GM19043 (cell line): ENCODE data around the gene NAPEPLD.
"Not testable (repeated sequence)": the region's sequence is repeated elsewhere in the genome, so short reads cannot be mapped to it uniquely, and the experiment has no call there.

Experiments
- ATAC-seq: cut with Tn5 transposase; IDR thresholded peaks from one replicate; pipeline ENCODE4 v1.9.1; 2021; ENCODE audit warnings: low read depth; ENCODE audit not compliant: unreplicated experiment

Gene NAPEPLD

GRCh38 chr7:103073989-103074518 lies 74.8 kb downstream of the NAPEPLD start:
- ATAC-seq = no peak

GRCh38 chr7:103071000-103071399 lies 77.9 kb downstream of the NAPEPLD start:
- no peak for ATAC-seq

GRCh38 chr7:103068414-103069403 lies 80.2 kb downstream of the NAPEPLD start:
- no peak for ATAC-seq

- no peak for ATAC-seq
Measured at GRCh38 chr7:103065667-103066066, 83.2 kb downstream of the NAPEPLD start.

GRCh38 chr7:103063895-103064294 lies 85.0 kb downstream of the NAPEPLD start:
- no peak for ATAC-seq

GRCh38 chr7:103059471-103059870 lies 89.4 kb downstream of the NAPEPLD start:
- ATAC-seq = no peak

GRCh38 chr7:103058122-103058521 lies 90.8 kb downstream of the NAPEPLD start:
- ATAC-seq = no peak

GRCh38 chr7:103056006-103056405 lies 92.9 kb downstream of the NAPEPLD start:
- ATAC-seq = not testable (repeated sequence)

- ATAC-seq = no peak
Measured at GRCh38 chr7:103051519-103051918, 97.4 kb downstream of the NAPEPLD start.
